ENCODE results near the gene DSC3. TPM values are rescaled to one million over a fixed set of nuclear protein-coding genes. Genes with fewer than 3 reads are reported as not detected.
"Not testable (repeated sequence)": the region's sequence is repeated elsewhere in the genome, so short reads cannot be mapped to it uniquely, and the experiment has no call there.

Gene DSC3
- total RNA-seq, 1 donor from 2014 or later = 2.8 TPM

DNA sequence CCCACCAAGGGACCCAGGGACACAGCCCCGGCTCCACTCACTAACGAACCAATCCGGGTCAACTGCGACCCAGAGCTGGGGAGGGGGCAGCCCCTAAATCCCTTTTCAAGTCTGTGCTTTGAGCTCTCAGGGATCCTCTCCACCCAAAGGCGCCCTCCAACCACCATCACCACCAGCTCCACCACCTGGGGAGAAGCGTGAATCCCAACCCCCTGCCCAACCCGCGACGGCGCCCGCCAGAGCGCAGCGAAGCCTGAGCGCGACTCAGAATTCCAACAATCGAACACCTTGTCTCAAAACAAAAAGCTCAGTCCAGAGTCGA lies 497 bp downstream of the DSC3 start:
- no peak for DNase-seq (ENCODE audit: extremely low read depth, low read depth, low spot score)

GRCh38 chr18:31041271-31042083 lies 1.1 kb downstream of the DSC3 start:
- no peak for DNase-seq (ENCODE audit: extremely low read depth, low read depth, low spot score)

- DNase-seq (ENCODE audit: extremely low read depth, low read depth, low spot score) = no peak
Observed at GRCh38 chr18:31040686-31041270, 1.8 kb downstream of the DSC3 start.

DNA sequence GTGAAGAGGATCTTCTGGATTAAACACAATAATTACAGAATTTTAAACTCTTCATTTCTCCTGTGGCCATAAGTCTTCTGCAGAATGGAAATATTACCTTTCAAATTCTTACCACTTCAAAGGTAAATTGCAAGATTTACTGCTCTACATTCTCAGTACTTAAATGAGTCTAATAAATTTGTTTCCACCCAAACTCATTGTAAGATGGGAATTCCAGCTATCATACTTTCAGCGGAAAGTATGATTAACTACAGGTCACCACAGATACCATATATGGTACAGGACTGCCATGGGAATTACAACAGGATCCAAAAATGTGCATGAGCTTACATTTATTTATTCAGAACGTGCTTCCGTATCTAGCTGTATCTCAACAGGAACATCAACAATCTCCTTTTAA lies 3.1 kb downstream of the DSC3 start:
- no peak for DNase-seq (ENCODE audit: extremely low read depth, low read depth, low spot score)

GRCh38 chr18:31037686-31038085 lies 4.9 kb downstream of the DSC3 start:
- DNase-seq (ENCODE audit: extremely low read depth, low read depth, low spot score) = not testable (repeated sequence)

DNA sequence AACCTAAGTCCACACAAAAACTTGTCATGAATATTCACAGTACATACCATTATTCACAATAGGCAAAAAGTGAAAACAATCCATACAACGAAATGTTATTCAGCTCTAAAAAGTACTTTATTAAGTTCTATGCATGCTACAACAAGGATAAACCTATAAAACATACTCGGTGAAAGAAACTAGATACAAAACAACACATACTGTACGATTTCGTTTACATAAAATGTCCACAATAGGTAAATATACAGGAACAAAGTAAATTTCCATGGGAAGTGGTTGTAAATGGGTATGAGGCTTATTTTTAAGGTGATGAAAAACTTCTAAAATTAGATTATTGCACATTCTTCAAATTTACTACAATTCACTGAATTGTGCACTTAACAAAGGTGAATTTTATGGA lies 8.0 kb downstream of the DSC3 start:
- DNase-seq (ENCODE audit: extremely low read depth, low read depth, low spot score) = no peak

DNA sequence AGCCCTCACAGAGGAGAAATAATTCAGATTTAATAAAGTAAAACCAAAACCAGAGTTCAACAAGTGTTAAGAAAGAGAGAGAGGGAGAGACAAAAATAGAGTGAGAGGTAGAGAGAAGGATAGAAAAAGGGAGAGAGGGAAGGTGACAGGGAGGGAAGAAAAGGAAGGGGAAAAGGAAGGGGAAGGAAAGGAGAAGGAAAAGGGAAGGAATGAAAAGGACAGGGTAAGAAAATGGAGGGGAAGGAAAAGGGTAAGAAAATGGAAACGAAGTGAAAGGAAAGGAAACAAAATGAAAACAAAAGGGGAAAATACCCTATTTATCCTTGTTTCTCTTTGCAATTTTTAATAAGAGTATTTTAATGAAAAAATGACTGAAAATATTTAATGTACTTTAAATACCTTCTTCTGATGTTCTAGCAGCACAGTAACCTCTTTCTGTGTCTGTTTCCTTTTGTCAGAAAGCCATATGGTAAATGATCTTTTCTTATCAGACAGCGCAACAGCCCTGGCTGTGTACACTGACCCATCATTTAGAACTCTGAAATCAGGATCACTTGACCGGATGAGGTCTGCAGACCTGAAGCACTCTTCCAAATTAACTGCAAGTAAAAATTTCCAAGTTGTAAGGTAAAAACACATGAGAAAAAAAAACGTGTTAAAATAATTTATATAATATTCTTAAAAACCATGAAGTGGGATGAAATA lies 11.8 kb downstream of the DSC3 start:
- DNase-seq (ENCODE audit: extremely low read depth, low read depth, low spot score) = no peak

DNA sequence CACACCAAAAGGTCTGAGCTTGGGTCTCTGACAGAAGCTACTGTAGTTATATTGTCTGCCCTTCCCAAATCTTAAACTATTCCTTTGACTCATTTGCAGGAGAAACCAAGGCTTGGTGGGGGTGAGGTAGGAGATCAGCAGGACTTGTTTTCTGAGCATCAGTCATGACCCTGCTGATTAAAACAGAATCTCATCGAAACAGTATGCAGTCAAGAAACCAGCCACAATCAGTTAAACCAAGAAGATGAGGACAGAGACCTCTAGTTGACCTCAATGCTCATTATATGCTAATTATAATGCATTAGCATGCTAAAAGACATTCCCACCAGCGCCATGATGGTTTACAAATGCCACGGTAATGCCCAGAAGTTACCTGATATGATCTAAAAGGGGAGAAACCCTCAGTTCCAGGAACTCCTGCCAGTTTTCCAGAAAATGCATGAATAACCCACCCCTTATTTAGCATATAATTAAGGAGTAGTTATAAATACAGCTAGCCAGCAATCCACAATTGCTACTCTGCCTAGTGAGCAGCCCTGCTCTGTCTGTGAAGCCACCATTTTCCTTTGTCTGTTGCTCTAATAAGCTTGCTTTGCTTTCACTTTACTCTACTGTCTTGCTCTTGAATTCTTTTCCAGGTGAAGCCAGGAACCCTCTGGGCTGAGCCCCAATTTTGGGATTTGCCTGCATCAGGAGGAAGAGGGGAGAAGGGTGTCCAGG lies 26.7 kb downstream of the DSC3 start:
- no peak for DNase-seq (ENCODE audit: extremely low read depth, low read depth, low spot score)

DNA sequence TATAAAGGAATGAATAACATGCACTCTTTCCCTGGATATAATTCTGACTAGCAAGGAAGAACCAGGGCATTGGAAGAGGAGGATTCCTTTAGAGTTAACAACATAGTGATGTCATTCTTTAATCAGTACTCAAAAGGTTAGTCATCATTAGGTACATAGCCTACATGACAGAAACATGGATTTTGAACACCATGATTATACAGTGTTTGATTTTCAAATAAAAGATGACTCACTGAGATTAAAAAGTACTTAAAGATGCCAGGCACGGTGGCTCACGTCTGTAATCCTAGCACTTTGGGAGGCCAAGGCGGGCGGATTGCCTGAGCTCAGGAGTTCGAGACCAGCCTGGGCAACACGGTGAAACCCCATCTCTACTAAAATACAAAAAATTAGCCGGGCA lies 31.1 kb downstream of the DSC3 start:
- not testable (repeated sequence) for DNase-seq (ENCODE audit: extremely low read depth, low read depth, low spot score)

DNA sequence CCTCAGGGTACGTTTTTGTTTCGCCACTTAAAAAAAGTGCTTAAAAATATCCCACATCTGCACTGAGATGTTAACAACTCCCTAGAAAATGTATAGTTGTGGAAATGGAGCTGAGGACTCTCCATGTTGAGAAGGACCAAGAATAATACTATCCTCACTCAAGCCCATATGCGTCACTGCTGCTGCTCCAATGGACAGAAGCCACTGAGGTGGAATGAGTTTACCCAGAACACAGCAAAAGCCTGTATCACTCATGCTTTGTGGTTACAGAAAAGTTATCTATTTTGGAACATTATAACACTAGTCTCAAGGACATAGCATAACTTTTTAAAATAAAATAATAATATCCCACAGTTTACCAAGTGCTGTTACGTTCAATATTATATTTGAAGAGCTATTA lies 31.9 kb downstream of the DSC3 start:
- no peak for DNase-seq (ENCODE audit: extremely low read depth, low read depth, low spot score)

DNA sequence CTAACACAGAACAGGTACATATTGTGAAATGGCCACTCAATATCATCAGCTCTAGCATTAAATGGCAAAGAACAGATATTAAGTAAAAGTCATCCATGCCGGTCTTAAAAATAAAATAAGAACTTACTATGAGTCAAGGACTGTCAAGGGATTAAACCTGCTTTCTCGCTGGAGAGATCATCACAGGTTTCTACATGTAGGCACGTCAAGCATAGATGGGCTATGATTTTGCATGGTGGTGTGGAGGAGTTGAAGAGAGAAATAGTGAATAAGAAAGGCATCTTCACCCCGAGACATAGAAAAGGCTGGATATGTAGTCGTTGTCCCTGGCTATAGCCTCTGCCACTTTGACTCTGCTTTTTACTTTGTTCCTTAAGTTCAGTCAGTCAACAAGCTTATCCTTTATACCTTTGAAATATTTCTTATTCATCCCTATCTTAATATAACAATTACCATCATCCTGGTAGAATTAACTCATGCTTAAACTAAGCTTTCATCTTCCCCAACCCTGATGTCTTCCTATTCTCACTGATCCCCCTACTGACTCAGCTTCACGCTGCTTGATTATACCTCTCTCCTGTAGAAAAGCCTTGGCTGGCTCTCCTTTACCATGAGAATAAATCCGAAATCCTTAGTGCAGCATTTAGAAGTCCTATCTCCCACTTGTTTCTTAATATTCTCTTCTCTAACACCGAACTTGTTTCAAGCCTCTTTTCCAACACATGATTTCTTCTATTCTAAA lies 42.5 kb downstream of the DSC3 start:
- DNase-seq (ENCODE audit: extremely low read depth, low read depth, low spot score) = no peak

DNA sequence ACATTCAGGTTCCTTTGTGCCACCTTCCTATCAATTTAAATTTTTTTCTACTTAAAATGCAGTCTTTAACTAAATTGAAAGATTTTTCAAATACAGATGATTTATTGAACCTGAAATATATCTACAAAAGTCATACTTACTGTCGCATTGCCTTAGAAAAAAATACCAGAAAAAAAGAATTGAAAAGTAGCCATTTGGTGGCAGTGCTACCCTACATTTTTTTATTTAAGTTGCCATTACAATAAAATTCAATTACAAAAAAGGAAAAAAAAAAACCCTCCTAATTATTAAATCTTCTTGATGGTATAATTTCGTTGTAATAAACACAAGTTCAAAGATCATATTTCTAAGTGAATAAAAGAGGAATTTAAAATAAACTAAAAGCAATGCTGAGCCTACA lies 43.4 kb downstream of the DSC3 start:
- DNase-seq (ENCODE audit: extremely low read depth, low read depth, low spot score) = no peak

DNA sequence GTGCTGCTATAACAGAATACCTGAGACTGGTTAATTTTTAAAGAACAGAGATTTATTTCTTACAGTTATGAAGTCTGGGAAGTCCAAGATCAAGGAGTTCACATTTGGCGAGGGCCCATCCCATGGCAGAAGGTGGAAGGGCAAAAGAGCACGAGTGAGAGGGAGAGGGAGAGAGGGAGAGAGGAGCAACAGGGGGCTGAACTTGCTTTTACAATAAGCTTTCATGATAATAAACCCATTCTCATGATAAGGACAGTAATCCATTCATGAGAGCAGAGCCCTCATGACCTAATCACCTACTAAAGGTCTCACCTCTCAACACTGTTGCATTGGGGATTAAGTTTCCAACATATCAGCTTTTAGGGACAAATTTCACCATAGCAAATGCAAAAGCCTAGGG lies 45.3 kb downstream of the DSC3 start:
- no peak for DNase-seq (ENCODE audit: extremely low read depth, low read depth, low spot score)

- DNase-seq (ENCODE audit: extremely low read depth, low read depth, low spot score) = no peak
Observed at GRCh38 chr18:30992231-30992630, 50.3 kb downstream of the DSC3 start.

DNA sequence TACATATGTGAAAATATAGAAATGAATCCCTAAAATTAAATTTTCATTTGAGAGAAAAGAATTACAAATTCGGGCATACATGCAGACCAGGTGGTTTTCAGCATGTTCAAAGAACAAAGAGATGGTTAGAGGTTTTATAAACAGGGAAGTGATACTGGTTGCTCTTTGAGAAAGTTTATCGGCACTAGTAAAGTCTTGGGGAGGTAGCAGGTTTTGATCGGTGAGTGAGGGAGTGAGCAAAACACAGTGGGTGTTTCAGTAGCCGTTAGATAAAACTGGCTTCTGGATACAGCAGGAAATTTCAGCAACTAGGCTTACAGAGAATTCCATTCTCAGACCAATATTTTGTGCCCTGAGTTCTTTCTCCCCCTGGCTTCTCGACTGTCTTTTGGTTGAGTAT lies 51.1 kb downstream of the DSC3 start:
- no peak for DNase-seq (ENCODE audit: extremely low read depth, low read depth, low spot score)

DNA sequence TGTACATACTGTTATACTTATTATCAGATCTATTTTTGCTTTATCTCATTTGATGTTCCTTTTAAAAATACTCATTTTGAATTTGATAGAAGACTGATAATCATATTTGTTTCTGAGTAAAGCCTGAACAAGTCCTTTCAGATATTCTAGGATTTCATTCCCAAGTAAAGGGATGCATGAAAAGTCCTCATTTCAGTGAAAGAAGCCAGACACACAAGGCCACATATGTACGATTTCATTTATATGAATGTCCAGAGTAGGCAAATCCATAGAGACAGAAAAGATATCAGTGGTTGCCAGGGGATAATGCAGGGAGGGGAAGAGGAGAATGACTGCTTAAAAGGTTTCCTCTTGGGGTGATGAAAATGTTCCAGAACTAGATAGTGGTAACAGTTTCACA lies 53.4 kb downstream of the DSC3 start:
- no peak for DNase-seq (ENCODE audit: extremely low read depth, low read depth, low spot score)

DNA sequence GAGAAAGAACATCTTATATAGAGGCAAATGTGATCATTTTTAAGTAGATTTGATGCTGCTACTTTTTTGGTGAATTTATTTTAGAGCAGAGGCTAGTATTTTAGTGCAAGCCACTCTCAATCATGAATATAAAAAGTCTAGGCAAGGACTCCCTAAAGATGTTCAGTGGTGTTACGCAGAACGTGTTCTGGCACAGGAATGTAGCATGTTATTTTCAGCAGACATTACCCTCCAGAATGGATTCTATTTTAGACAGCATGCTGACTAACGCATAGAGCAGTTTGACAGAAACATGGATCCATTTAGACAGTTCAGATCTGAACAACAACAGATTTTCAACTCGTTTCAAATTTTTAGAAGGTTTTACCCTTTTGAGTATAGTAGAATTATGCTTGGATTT lies 54.1 kb downstream of the DSC3 start:
- DNase-seq (ENCODE audit: extremely low read depth, low read depth, low spot score) = no peak

DNA sequence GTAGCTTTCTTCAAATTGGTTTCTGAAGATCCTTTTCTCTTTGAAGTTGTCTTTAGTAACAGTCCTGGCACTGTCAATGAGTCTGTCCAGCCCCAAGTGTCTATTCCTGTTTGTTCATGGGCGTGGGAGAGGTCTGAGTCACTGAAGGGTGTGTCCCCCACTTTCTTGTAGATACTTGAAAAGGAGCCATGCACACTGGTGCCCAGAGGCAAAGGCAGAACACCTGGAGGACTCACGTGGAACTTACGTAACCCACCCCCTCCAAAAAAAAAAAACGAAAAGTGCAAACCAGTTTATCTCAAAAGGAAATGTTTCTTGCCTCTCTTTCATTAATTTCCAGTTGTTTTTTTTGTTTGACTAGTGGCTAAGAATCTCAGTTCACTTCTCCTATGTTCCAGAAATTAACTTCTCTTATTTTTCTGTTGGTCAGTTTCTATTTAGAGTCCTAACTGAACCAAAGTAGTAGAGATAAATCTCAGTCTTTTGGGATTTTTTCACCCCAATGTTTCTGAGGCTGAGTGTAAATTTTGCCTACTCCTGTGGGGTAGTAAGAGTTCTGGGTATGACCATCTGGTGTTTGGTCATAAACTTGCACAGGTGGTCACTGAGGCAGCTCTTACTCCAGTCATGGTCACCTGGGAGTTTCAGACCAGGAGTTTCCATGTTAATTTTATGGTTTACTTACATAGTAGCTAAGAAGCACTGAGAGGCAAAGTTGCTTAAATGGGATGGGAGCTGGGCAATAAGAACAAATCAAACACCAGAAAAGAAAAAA lies 54.9 kb downstream of the DSC3 start:
- no peak for DNase-seq (ENCODE audit: extremely low read depth, low read depth, low spot score)

- no peak for DNase-seq (ENCODE audit: extremely low read depth, low read depth, low spot score)
Observed at GRCh38 chr18:30985753-30986152, 56.8 kb downstream of the DSC3 start.

Data from glomerular endothelial cell (primary cell).